H9 (cell line): ENCODE measurements around the gene OR2T35. TPM values are rescaled to one million over a fixed set of nuclear protein-coding genes. Genes with fewer than 3 reads are reported as not detected.

Experiments used
- DNase-seq: peaks from one replicate; pipeline ENCODE4 v3.0.0-alpha.2; 2017
- H2AFZ ChIP-seq: one replicate; pipeline ENCODE4 v1.6.1; 2013; ENCODE audit warnings: mild to moderate bottlenecking, low read length, control low read depth, moderate library complexity
- H2AK5ac ChIP-seq: 2 replicates; pipeline ENCODE4 v1.6.1; 2013; ENCODE audit warnings: low read length, control low read depth, mixed read lengths; ENCODE audit not compliant: insufficient read length
- H2BK120ac ChIP-seq: one replicate; pipeline ENCODE4 v1.6.1; 2013; ENCODE audit warnings: low read depth, mild to moderate bottlenecking, low read length, control low read depth, inconsistent platforms; ENCODE audit not compliant: poor library complexity, severe bottlenecking
- H2BK12ac ChIP-seq: 2 replicates; pipeline ENCODE4 v1.6.1; 2013; ENCODE audit warnings: low read length, control low read depth, mixed read lengths, low read depth; ENCODE audit not compliant: insufficient read length
- H2BK15ac ChIP-seq: 2 replicates; pipeline ENCODE4 v1.6.1; 2013; ENCODE audit warnings: low read depth, low read length, control low read depth
- H2BK20ac ChIP-seq: one replicate; pipeline ENCODE4 v1.6.1; 2013; ENCODE audit warnings: low read depth, mild to moderate bottlenecking, low read length, control low read depth, inconsistent platforms; ENCODE audit not compliant: poor library complexity, severe bottlenecking
- H2BK5ac ChIP-seq: 2 replicates; pipeline ENCODE4 v1.6.1; 2013; ENCODE audit warnings: low read length, control low read depth, mixed read lengths; ENCODE audit not compliant: insufficient read length
- H3K14ac ChIP-seq: 2 replicates; pipeline ENCODE4 v1.6.1; 2013; ENCODE audit warnings: low read length, control low read depth; ENCODE audit not compliant: insufficient read depth
- H3K18ac ChIP-seq: 2 replicates; pipeline ENCODE4 v1.6.1; 2013; ENCODE audit warnings: low read depth, mild to moderate bottlenecking, mixed read lengths, low read length, control low read depth; ENCODE audit not compliant: insufficient read length
- H3K23ac ChIP-seq: 2 replicates; pipeline ENCODE4 v1.6.1; 2013; ENCODE audit warnings: low read length, control low read depth, mixed read lengths, low read depth; ENCODE audit not compliant: insufficient read length
- H3K23me2 ChIP-seq: 2 replicates; pipeline ENCODE4 v1.6.1; 2013; ENCODE audit warnings: low read depth, mild to moderate bottlenecking, mixed read lengths, low read length, control low read depth; ENCODE audit not compliant: insufficient read length, poor library complexity, severe bottlenecking
- H3K27ac ChIP-seq: 2 replicates; pipeline ENCODE4 v1.5.1; 2013; ENCODE audit warnings: low read length, control low read depth, mixed read lengths, low read depth; ENCODE audit not compliant: insufficient read length
- H3K27me3 ChIP-seq: 2 replicates; pipeline ENCODE4 v1.6.1; 2013; ENCODE audit warnings: low read length, control low read depth, inconsistent platforms; ENCODE audit not compliant: insufficient read depth
- H3K4ac ChIP-seq: 2 replicates; pipeline ENCODE4 v1.6.1; 2013; ENCODE audit warnings: low read depth, mild to moderate bottlenecking, control low read depth, inconsistent platforms, low read length, moderate library complexity
- H3K4me1 ChIP-seq: 2 replicates; pipeline ENCODE4 v1.6.1; 2013; ENCODE audit warnings: low read length, control low read depth, inconsistent platforms; ENCODE audit not compliant: insufficient read depth
- H3K4me2 ChIP-seq: 2 replicates; pipeline ENCODE4 v1.6.1; 2013; ENCODE audit warnings: low read length, control low read depth, mixed read lengths; ENCODE audit not compliant: insufficient read length, insufficient read depth
- H3K56ac ChIP-seq: 2 replicates; pipeline ENCODE4 v1.6.1; 2013; ENCODE audit warnings: low read depth, mild to moderate bottlenecking, mixed read lengths, low read length, control low read depth; ENCODE audit not compliant: insufficient read length
- H3K79me1 ChIP-seq: 2 replicates; pipeline ENCODE4 v1.6.1; 2013; ENCODE audit warnings: low read depth, mild to moderate bottlenecking, moderate library complexity, low read length, control low read depth, inconsistent platforms; ENCODE audit not compliant: insufficient read depth, poor library complexity, severe bottlenecking
- H3K79me2 ChIP-seq: 2 replicates; pipeline ENCODE4 v1.6.1; 2013; ENCODE audit warnings: low read length, control low read depth, inconsistent platforms; ENCODE audit not compliant: insufficient read depth
- H3K9ac ChIP-seq: 2 replicates; pipeline ENCODE4 v1.6.1; 2013; ENCODE audit warnings: low read length, control low read depth, mixed read lengths; ENCODE audit not compliant: insufficient read length; ENCODE audit errors: extremely low read depth
- H3K9me3 ChIP-seq: one replicate; pipeline ENCODE4 v1.6.1; 2013; ENCODE audit warnings: low read depth, low read length, inconsistent platforms; ENCODE audit not compliant: control insufficient read depth
- H3T11ph ChIP-seq: one replicate; pipeline ENCODE4 v1.6.1; 2013; ENCODE audit warnings: mild to moderate bottlenecking, low read length, control low read depth, inconsistent platforms
- H4K20me1 ChIP-seq: one replicate; pipeline ENCODE4 v1.6.1; 2013; ENCODE audit not compliant: control insufficient read depth, insufficient read length, insufficient read depth
- H4K5ac ChIP-seq: 2 replicates; pipeline ENCODE4 v1.6.1; 2013; ENCODE audit warnings: low read depth, mild to moderate bottlenecking, mixed read lengths, low read length, control low read depth; ENCODE audit not compliant: insufficient read length
- H4K8ac ChIP-seq: replicated peaks from 2 replicates; pipeline ENCODE4 v1.6.1; 2013; ENCODE audit warnings: low read length, control low read depth, mixed read lengths, low read depth; ENCODE audit not compliant: insufficient read length
- H4K91ac ChIP-seq: 2 replicates; pipeline ENCODE4 v1.6.1; 2013; ENCODE audit warnings: low read depth, mild to moderate bottlenecking, moderate library complexity, mixed read lengths, low read length, control low read depth; ENCODE audit not compliant: insufficient read length
- H3K27ac Mint-ChIP-seq, 3 experiments: 2 replicates in 2 of 3; 3 replicates in 1 of 3; pipeline ENCODE4 v1.8.0; 2020 to 2021; ENCODE audit warnings: mixed read lengths in 3 of 3, mild to moderate bottlenecking in 1 of 3, moderate library complexity in 1 of 3
- H3K27me3 Mint-ChIP-seq: 2 replicates; pipeline ENCODE4 v1.8.0; 2021; ENCODE audit warnings: low read depth, mild to moderate bottlenecking, moderate library complexity, mixed read lengths
- H3K36me3 Mint-ChIP-seq, 3 experiments: 2 replicates in 2 of 3; 3 replicates in 1 of 3; pipeline ENCODE4 v1.8.0; 2020 to 2021; ENCODE audit warnings: low read depth in 3 of 3, mixed read lengths in 3 of 3; ENCODE audit not compliant: insufficient read depth in 1 of 3
- H3K4me1 Mint-ChIP-seq, 2 experiments: 2 replicates each; pipeline ENCODE4 v1.8.0; 2020; ENCODE audit warnings: mixed read lengths in 2 of 2
- H3K4me3 Mint-ChIP-seq, 2 experiments: 2 replicates in 1 of 2; 3 replicates in 1 of 2; pipeline ENCODE4 v1.8.0; 2020 to 2021; ENCODE audit warnings: mild to moderate bottlenecking in 2 of 2, mixed read lengths in 2 of 2, moderate library complexity in 1 of 2
- H3K9me3 Mint-ChIP-seq, 2 experiments: 2 replicates in 1 of 2; 3 replicates in 1 of 2; pipeline ENCODE4 v1.8.0; 2020; ENCODE audit warnings: mild to moderate bottlenecking in 2 of 2, mixed read lengths in 2 of 2, moderate library complexity in 1 of 2
- WGBS: extraction: QIAGEN DNeasy Blood & Tissue Kit; methylation state at CpG from one replicate; pipeline ENCODE4 v1.1.7; 2013; ENCODE audit warnings: missing lambda C conversion rate, low lambda C conversion rate, mixed read lengths; ENCODE audit not compliant: insufficient read length; ENCODE audit errors: extremely low coverage; 5-methylcytosine and 5-hydroxymethylcytosine counted together
- total RNA-seq: library from RNA; stranded (reverse); gene quantifications from 2 replicates; pipeline ENCODE4 v1.2.1, GENCODE V29; 2021
- TF ChIP-seq, protein P1 (sequence below): fragments of 200-600 bp; sonication (generic); conservative IDR thresholded peaks from 3 replicates; pipeline ENCODE4 v1.8.0; 2021; ENCODE audit warnings: antibody characterized with exemption, mild to moderate bottlenecking

Gene OR2T35
- total RNA-seq, 1 experiment from 2014 or later: not detected

DNA sequence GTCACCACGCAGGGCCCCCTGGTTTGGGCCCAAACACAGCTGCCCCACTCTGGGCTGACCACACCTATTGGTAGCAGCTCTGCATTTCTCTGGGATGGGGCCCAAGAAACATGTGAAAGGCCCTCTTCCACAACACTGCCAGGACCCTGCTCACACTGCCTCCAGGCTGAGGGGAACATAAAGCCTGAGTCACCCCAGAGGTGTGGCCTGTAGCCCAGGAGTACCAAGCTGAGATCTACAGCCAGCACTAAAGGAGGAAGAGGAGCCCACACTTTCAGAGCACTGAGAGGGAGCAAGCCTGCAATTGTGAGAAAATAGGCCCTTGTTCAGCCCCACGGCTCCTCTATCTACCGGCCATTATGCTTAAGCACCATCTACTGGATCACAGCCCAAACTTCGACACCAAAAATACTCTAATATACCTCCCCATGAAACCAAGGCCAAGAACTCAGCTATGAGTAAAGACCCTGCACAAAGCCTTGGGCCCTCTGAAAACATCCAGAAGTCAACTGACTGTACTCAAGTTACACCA lies 33.1 kb downstream of the OR2T35 start:
- Histone ChIP-seq H3K79me2 (no peaks in the 10 kb centered on the region), H3K23me2 (no peaks in the 10 kb centered on the region), H3K14ac (no peak overlapping the region), H4K20me1 (no peaks in the 10 kb centered on the region), H3K18ac (no peak overlapping the region), H2BK12ac (no peak overlapping the region), H4K91ac (no peak overlapping the region), H2AFZ (no peak overlapping the region), H3K4me2 (no peak overlapping the region), H3K4me1 (no peaks in the 10 kb centered on the region), H2BK5ac (no peak overlapping the region), H3T11ph (no peak overlapping the region), H3K4ac (no peak overlapping the region), H3K9me3 (peaks cover 67% of the 10 kb centered on the region), H4K5ac (no peak overlapping the region), H3K9ac (no peak overlapping the region), H2BK20ac (no peak overlapping the region), H2BK15ac (no peak overlapping the region), H3K79me1 (no peaks in the 10 kb centered on the region), H2BK120ac (no peak overlapping the region), H2AK5ac (no peak overlapping the region), H3K27me3 (no peaks in the 10 kb centered on the region), H3K56ac (no peak overlapping the region), H3K27ac (no peak overlapping the region), H3K23ac (no peak overlapping the region), H4K8ac (no peak overlapping the region)
- TF ChIP-seq, protein P1, sequence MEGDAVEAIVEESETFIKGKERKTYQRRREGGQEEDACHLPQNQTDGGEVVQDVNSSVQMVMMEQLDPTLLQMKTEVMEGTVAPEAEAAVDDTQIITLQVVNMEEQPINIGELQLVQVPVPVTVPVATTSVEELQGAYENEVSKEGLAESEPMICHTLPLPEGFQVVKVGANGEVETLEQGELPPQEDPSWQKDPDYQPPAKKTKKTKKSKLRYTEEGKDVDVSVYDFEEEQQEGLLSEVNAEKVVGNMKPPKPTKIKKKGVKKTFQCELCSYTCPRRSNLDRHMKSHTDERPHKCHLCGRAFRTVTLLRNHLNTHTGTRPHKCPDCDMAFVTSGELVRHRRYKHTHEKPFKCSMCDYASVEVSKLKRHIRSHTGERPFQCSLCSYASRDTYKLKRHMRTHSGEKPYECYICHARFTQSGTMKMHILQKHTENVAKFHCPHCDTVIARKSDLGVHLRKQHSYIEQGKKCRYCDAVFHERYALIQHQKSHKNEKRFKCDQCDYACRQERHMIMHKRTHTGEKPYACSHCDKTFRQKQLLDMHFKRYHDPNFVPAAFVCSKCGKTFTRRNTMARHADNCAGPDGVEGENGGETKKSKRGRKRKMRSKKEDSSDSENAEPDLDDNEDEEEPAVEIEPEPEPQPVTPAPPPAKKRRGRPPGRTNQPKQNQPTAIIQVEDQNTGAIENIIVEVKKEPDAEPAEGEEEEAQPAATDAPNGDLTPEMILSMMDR: no peak
- H3K9me3 Mint-ChIP-seq: peaks cover 86 to 87% of the 10 kb centered on the region in 2 experiments
- no peaks in the 10 kb centered on the region; the same call in 1 of the 2 replicates for H3K27me3 Mint-ChIP-seq
- H3K4me3 Mint-ChIP-seq: no peak overlapping the region
- no peak overlapping the region for H3K27ac Mint-ChIP-seq
- DNase-seq: no peak
- no peaks in the 10 kb centered on the region for H3K4me1 Mint-ChIP-seq
- WGBS: no CpG with 5 or more reads among the region's 4 CpGs
- H3K36me3 Mint-ChIP-seq: peaks cover 8 to 37% (median 12%) of the 10 kb centered on the region in 3 experiments; a peak in 4 of 7 replicates
